HG02623 (cell line): ENCODE measurements around the gene GPR87.

Source experiments
- ATAC-seq: cut with Tn5 transposase; IDR thresholded peaks from one replicate; pipeline ENCODE4 v1.9.1; 2021; ENCODE audit warnings: moderate library complexity; ENCODE audit not compliant: unreplicated experiment

The GPR87 gene

GRCh38 chr3:151316267-151316991, at the start of gene GPR87:
Gene GPR87 (minus strand): TSS chr3:151316820. CDS start chr3:151300100, 16,720 bp downstream.
- ATAC-seq = no peak

- ATAC-seq = no peak
Observed at GRCh38 chr3:151362751-151363174, 46.1 kb upstream of the GPR87 start.

GRCh38 chr3:151357463-151357850, 40.8 kb upstream of the GPR87 start:
- ATAC-seq = no peak

GRCh38 chr3:151356794-151357462, 40.3 kb upstream of the GPR87 start:
- no peak for ATAC-seq

GRCh38 chr3:151351648-151352047, 35.0 kb upstream of the GPR87 start:
- no peak for ATAC-seq

GRCh38 chr3:151351219-151351618, 34.6 kb upstream of the GPR87 start:
- ATAC-seq = peak; percentile 88

GRCh38 chr3:151350656-151351055, 34.0 kb upstream of the GPR87 start:
- no peak for ATAC-seq

- ATAC-seq = no peak
Observed at GRCh38 chr3:151347432-151347831, 30.8 kb upstream of the GPR87 start.

- no peak for ATAC-seq
Observed at GRCh38 chr3:151346292-151346691, 29.7 kb upstream of the GPR87 start.

GRCh38 chr3:151345859-151346258, 29.2 kb upstream of the GPR87 start:
- no peak for ATAC-seq

GRCh38 chr3:151331696-151332095, 15.1 kb upstream of the GPR87 start:
- no peak for ATAC-seq

GRCh38 chr3:151330899-151331298, 14.3 kb upstream of the GPR87 start:
- ATAC-seq = no peak

GRCh38 chr3:151330379-151330778, 13.8 kb upstream of the GPR87 start:
- no peak for ATAC-seq

- no peak for ATAC-seq
Observed at GRCh38 chr3:151329363-151329762, 12.7 kb upstream of the GPR87 start, which contains the start of gene P2RY13. Gene P2RY13 (minus strand): TSS chr3:151329549. CDS start chr3:151329528, 21 bp downstream.

GRCh38 chr3:151328298-151328995, 11.8 kb upstream of the GPR87 start:
- ATAC-seq = no peak

- no peak for ATAC-seq
Observed at GRCh38 chr3:151327571-151328198, 11.1 kb upstream of the GPR87 start.

GRCh38 chr3:151322511-151322910, 5.9 kb upstream of the GPR87 start:
- no peak for ATAC-seq

GRCh38 chr3:151321526-151321925, 4.9 kb upstream of the GPR87 start:
- ATAC-seq = no peak

GRCh38 chr3:151320131-151320530, 3.5 kb upstream of the GPR87 start:
- ATAC-seq = no peak

GRCh38 chr3:151319628-151320027, 3.0 kb upstream of the GPR87 start:
- no peak for ATAC-seq

- ATAC-seq = no peak
Observed at GRCh38 chr3:151318991-151319390, 2.4 kb upstream of the GPR87 start.
